Vagina (tissue), 2 donors: ENCODE results near the gene HLA-G.
"Not testable (repeated sequence)": the region's sequence is repeated elsewhere in the genome, so short reads cannot be mapped to it uniquely, and the experiment has no call there.

ENCODE experiments used
- CTCF ChIP-seq, 3 experiments: fragments of 450-650 bp in 2 of 3; fragments of 200-600 bp in 1 of 3; sonication (generic) in 1 of 3; IDR thresholded peaks; one replicate each; pipeline ENCODE4 v1.5.1; 2017 to 2019; ENCODE audit warnings: antibody characterized with exemption in 3 of 3, mild to moderate bottlenecking in 2 of 3, moderate library complexity in 2 of 3
- POLR2A ChIP-seq, 2 donors: fragments of 450-650 bp; IDR thresholded peaks; one replicate each; pipeline ENCODE4 v1.6.1; 2017; ENCODE audit warnings: antibody characterized with exemption in 2 of 2, mild to moderate bottlenecking in 2 of 2, moderate library complexity in 2 of 2

DNA sequence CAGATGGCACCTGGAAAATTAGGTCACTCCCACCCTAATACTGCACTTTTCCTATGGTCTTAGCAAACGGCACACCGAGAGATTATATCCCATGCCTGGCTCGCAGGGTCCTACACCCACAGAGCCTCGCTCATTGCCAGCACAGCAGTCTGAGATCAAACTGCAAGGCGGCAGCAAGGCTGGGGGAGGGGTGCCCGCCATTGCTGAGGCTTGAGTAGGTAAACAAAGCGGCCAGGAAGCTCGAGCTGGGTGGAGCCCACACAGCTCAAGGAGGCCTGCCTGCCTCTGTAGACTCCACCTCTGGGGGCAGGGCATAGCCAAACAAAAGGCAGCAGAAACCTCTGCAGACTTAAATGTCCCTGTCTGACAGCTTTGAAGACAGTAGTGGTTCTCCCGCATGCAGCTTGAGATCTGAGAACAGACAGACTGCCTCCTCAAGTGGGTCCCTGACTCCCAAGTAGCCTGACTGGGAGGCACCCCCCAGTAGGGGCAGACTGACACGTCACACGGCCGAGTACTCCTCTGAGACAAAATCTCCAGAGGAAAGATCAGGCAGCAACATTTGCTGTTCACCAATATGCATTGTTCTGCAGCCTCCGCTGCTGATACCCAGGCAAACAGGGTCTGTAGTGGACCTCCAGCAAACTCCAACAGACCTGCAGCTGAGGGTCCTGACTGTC is 47.5 kb upstream of the HLA-G start:
- TF ChIP-seq CTCF, POLR2A (IDR thresholded peaks at IDR 0.05): not testable (repeated sequence)
